ENCODE measurements around the gene TANGO6.
"Not testable (repeated sequence)": the region's sequence is repeated elsewhere in the genome, so short reads cannot be mapped to it uniquely, and the experiment has no call there.

Gene TANGO6

DNA sequence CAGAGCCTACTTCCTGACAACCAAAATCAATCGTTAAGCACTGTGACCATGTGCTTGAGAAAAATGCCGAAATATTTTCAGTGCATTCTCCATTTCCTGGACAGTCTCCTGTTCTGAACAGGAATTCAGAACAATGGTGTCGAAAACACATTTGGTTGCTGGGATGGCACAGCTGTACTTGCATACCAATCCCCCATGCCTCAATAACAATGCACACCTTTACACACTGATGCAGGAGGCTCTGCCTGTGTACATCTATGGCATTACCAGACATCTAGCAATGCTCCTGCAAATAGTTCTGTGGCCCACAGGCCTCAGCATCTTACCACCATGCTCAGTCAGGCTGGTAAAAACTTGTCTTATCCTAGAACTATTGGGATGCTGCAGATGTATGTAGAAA lies 282.9 kb downstream of the TANGO6 start:
- DNase-seq, result no peak

DNA sequence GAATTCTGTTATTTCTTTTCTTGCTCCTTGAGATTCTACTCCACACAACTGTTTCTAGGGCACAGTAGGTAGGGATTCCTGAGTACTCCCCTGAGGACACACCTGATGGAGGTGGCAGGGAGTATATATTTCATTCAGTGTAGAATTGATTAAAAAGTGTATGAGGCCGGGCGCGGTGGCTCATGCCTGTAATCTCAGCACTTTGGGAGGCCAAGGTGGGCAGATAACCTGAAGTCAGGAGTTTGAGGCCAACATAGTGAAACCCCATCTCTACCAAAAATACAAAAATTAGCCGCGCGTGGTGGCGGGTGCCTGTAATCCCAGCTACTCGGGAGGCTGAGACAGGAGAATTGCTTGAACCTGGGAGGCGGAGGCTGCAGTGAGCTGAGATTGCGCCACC lies 283.5 kb downstream of the TANGO6 start:
- DNase-seq, result not testable (repeated sequence)

DNA sequence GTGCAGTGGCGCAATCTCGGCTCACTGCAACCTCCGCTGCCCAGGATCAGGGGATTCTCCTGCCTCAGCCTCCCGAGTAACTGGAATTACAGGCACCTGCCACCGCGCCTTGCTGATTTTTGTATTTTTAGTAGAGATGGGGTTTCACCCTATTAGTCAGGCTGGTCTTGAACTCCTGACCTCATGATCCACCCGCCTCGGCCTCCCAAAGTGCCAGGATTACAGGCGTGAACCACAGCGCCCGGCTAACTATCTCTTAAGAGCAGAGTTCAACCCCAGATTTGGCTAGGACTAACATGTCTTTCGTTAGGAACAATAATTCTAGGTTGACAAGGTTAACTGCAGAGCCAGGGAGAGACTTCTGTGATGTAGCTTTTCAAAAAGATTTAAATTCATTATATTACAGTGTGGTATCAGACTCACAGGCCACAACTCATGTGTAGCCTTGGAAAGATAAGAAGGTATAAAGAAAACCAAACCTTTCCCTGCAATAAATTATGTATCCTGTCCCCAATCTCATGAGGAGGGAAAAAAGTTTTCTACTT lies 284.7 kb downstream of the TANGO6 start:
- no peak for DNase-seq

DNA sequence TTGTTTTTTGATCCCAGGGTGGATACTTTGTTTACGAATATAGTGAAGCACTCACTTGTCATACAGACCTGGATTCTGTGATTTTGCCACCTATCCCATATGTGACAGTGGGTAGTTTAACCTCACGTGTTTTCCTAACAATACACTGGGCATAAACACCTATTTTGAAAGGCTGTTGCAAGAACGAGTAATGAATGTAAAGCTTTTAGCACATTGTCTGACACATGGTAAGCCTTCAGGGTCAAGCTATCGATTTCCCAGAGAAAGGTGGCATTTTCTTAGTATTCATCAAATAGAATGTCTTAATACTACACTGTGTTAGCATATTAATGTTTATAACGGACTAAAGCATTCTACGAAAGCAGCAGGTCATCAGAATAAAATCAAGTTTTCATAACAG lies 287.1 kb downstream of the TANGO6 start:
- DNase-seq, result no peak

GRCh38 chr16:69131167-69131838 lies 288.0 kb downstream of the TANGO6 start:
- no peak for DNase-seq

DNA sequence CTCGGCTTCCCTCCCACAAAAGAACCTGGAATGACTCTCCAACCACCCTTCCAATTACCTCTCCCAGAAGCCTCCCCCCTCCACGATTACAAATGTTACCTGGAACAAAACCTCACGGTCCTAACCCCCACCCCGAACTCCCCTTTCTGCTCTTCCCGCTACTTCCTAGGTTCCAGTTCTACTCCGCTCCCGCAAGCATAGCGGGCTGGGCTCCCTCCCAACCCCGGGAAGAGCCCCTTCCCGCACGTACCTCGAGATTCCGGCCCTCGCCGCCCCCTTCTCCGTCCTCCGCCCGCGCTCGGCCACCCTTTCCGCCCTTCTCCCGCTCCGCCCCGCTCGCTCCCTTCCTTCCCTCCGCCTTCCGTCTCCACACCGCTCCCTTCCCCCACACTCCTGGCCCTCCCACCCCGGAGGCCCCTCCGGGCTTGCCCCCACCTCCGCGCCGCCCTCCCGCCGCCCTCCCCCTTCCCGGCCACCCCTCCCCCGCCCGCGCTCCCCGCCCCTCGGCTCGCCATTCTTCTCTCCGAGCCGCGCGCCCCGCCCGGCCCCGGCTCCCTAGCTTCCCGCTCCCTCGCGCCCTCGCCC lies 288.6 kb downstream of the TANGO6 start:
- peak; percentile 12 for DNase-seq

- DNase-seq, result peak; percentile 45
Observed at GRCh38 chr16:69132424-69133252, 289.3 kb downstream of the TANGO6 start, which contains the start of the genes CHTF8 and UTP4. TSS of gene CHTF8 (minus strand) at chr16:69132588. CDS start at chr16:69121458, 11,130 bp downstream. TSS of gene UTP4 (plus strand) at chr16:69132649. CDS start at chr16:69133460, 811 bp downstream.

- DNase-seq, result no peak
Observed at GRCh38 chr16:69133373-69133954, 290.1 kb downstream of the TANGO6 start.
